Neural cell (in vitro differentiated cells): ENCODE data around the gene ERCC4. TPM values are rescaled to one million over a fixed set of nuclear protein-coding genes. Genes with fewer than 3 reads are reported as not detected.

Experiments
- H2AFZ ChIP-seq: fragments of 200-600, 300-800 bp; sonication (generic), shearing (Covaris generic); 2 replicates; pipeline ENCODE4 v1.6.0; 2014; ENCODE audit warnings: low read depth, mild to moderate bottlenecking, antibody characterized with exemption, low read length, moderate library complexity
- H3F3A ChIP-seq: fragments of 200-600 bp; shearing (Covaris generic); 2 replicates; pipeline ENCODE4 v1.6.1; 2016; ENCODE audit warnings: mild to moderate bottlenecking, moderate library complexity, mixed read lengths, antibody characterized with exemption, low read length; ENCODE audit not compliant: insufficient read depth, poor library complexity, severe bottlenecking
- H3K27ac ChIP-seq: fragments of 200-600, 300-800 bp; sonication (generic), shearing (Covaris generic); 2 replicates; pipeline ENCODE4 v1.5.1; 2014; ENCODE audit warnings: mild to moderate bottlenecking, low read length, moderate library complexity
- H3K27me3 ChIP-seq: fragments of 300-800, 200-600 bp; sonication (generic), shearing (Covaris generic); 2 replicates; pipeline ENCODE4 v1.6.0; 2014; ENCODE audit warnings: mild to moderate bottlenecking, low read depth, low read length, moderate library complexity; ENCODE audit not compliant: insufficient read depth
- H3K36me3 ChIP-seq: fragments of 300-800, 200-600 bp; sonication (generic), shearing (Covaris generic); 2 replicates; pipeline ENCODE4 v1.5.1; 2014; ENCODE audit warnings: mild to moderate bottlenecking, antibody characterized with exemption, low read length, moderate library complexity; ENCODE audit not compliant: insufficient read depth
- H3K4me2 ChIP-seq: fragments of 300-800, 200-600 bp; sonication (generic), shearing (Covaris generic); 2 replicates; pipeline ENCODE4 v1.6.0; 2014; ENCODE audit warnings: mild to moderate bottlenecking, low read length
- H3K4me3 ChIP-seq: fragments of 300-800, 200-600 bp; sonication (generic), shearing (Covaris generic); 2 replicates; pipeline ENCODE4 v1.5.1; 2014; ENCODE audit warnings: mild to moderate bottlenecking, low read length, moderate library complexity
- H3K79me2 ChIP-seq: fragments of 200-600 bp; shearing (Covaris generic); replicated peaks from 2 replicates; pipeline ENCODE4 v1.6.0; 2014; ENCODE audit warnings: mild to moderate bottlenecking, low read length, moderate library complexity; ENCODE audit not compliant: insufficient read depth
- H3K9ac ChIP-seq: fragments of 300-800, 200-600 bp; sonication (generic), shearing (Covaris generic); 2 replicates; pipeline ENCODE4 v1.6.1; 2016; ENCODE audit warnings: mild to moderate bottlenecking, low read length, mixed read lengths
- H3K9me2 ChIP-seq: fragments of 200-600 bp; shearing (Covaris generic); 2 replicates; pipeline ENCODE4 v1.6.1; 2016; ENCODE audit warnings: mild to moderate bottlenecking, low read length, mixed read lengths; ENCODE audit not compliant: insufficient read depth
- H3K9me3 ChIP-seq: fragments of 200-600, 300-800 bp; sonication (generic), shearing (Covaris generic); 2 replicates; pipeline ENCODE4 v1.6.1; 2016; ENCODE audit warnings: mild to moderate bottlenecking, mixed run types, low read length, moderate library complexity, mixed read lengths
- H4K20me1 ChIP-seq: fragments of 200-600 bp; shearing (Covaris generic); 2 replicates; pipeline ENCODE4 v1.6.1; 2016; ENCODE audit warnings: mild to moderate bottlenecking, mixed run types; ENCODE audit not compliant: insufficient read depth
- EP300 ChIP-seq: fragments of 450-650 bp; conservative IDR thresholded peaks from 2 replicates; pipeline ENCODE4 v1.6.1; 2014; ENCODE audit warnings: antibody characterized with exemption, mild to moderate bottlenecking, moderate library complexity; ENCODE audit not compliant: poor library complexity, severe bottlenecking
- EZH2 ChIP-seq: fragments of 200-600, 300-800 bp; shearing (Covaris generic), sonication (generic); IDR thresholded peaks from 2 replicates; pipeline ENCODE4 v1.6.1; 2014; ENCODE audit warnings: antibody characterized with exemption, low read length, borderline replicate concordance, mild to moderate bottlenecking; ENCODE audit not compliant: insufficient read depth, poor library complexity, severe bottlenecking
- MXI1 ChIP-seq: fragments of 450-650 bp; conservative IDR thresholded peaks from 2 replicates; pipeline ENCODE4 v1.6.1; 2014; ENCODE audit warnings: antibody characterized with exemption, mild to moderate bottlenecking; ENCODE audit not compliant: poor library complexity, severe bottlenecking
- POLR2AphosphoS5 ChIP-seq: IDR thresholded peaks from 2 replicates; pipeline ENCODE4 v1.6.1; 2012
- RAD21 ChIP-seq: fragments of 450-650 bp; conservative IDR thresholded peaks from 2 replicates; pipeline ENCODE4 v1.6.1; 2014; ENCODE audit warnings: antibody characterized with exemption, mild to moderate bottlenecking, moderate library complexity
- REST ChIP-seq: IDR thresholded peaks from 2 replicates; pipeline ENCODE4 v1.6.1; 2012; ENCODE audit warnings: borderline replicate concordance
- SMC3 ChIP-seq: fragments of 450-650 bp; conservative IDR thresholded peaks from 2 replicates; pipeline ENCODE4 v1.6.1; 2014; ENCODE audit warnings: antibody characterized with exemption, mild to moderate bottlenecking, moderate library complexity; ENCODE audit not compliant: poor library complexity
- TAF1 ChIP-seq: IDR thresholded peaks from 2 replicates; pipeline ENCODE4 v1.6.1; 2012; ENCODE audit warnings: low read depth
- polyA plus RNA-seq: library from polyadenylated mRNA; depleted of rRNA; stranded (reverse); fragments of >200 nt; gene quantifications from 2 replicates; pipeline ENCODE4 v1.2.3, GENCODE V29; 2014
- TF ChIP-seq, protein P1 (sequence below): fragments of 450-650 bp; IDR thresholded peaks from 2 replicates; pipeline ENCODE4 v1.5.1; 2014; ENCODE audit warnings: antibody characterized with exemption, mild to moderate bottlenecking, moderate library complexity; ENCODE audit not compliant: poor library complexity, severe bottlenecking

The ERCC4 gene
- polyA plus RNA-seq, 1 donor from 2014 or later, result 5.8 TPM

DNA sequence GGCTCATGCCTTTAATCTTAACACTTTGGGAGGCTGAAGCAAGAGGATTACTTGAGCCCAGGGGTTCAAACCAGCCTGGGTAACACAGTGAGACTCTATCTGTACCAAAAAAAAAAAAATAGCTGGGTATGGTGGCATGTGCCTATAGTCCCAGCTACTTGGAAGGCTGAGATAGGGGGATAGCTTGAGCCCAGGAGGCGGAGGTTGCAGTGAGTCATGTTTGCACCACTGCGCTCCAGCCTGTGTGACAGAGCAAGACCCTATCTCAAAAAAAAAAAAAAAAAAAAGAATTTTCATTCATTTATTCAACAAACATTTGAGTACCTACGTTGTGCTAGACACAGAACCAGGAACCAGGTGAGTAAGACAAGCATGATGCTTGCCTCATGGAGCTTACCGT is 77.6 kb downstream of the ERCC4 start:
- Histone ChIP-seq H3F3A (no peaks in the 10 kb centered on the region), H3K9ac (no peak overlapping the region), H3K9me2 (no peaks in the 10 kb centered on the region), H3K79me2 (no peaks in the 10 kb centered on the region), H3K36me3 (no peaks in the 10 kb centered on the region), H3K9me3 (no peaks in the 10 kb centered on the region), H3K4me3 (no peak overlapping the region), H4K20me1 (no peaks in the 10 kb centered on the region), H3K4me2 (no peak overlapping the region), H3K27me3 (no peaks in the 10 kb centered on the region), H3K27ac (no peak overlapping the region), H2AFZ (no peak overlapping the region)
- TF ChIP-seq, protein P1, sequence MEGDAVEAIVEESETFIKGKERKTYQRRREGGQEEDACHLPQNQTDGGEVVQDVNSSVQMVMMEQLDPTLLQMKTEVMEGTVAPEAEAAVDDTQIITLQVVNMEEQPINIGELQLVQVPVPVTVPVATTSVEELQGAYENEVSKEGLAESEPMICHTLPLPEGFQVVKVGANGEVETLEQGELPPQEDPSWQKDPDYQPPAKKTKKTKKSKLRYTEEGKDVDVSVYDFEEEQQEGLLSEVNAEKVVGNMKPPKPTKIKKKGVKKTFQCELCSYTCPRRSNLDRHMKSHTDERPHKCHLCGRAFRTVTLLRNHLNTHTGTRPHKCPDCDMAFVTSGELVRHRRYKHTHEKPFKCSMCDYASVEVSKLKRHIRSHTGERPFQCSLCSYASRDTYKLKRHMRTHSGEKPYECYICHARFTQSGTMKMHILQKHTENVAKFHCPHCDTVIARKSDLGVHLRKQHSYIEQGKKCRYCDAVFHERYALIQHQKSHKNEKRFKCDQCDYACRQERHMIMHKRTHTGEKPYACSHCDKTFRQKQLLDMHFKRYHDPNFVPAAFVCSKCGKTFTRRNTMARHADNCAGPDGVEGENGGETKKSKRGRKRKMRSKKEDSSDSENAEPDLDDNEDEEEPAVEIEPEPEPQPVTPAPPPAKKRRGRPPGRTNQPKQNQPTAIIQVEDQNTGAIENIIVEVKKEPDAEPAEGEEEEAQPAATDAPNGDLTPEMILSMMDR, result no peak
- TF ChIP-seq RAD21, result no peak
- TF ChIP-seq MXI1, result no peak
- no peak for TF ChIP-seq EZH2
- TF ChIP-seq SMC3, result no peak
- TF ChIP-seq REST, result no peak
- no peak for TF ChIP-seq POLR2AphosphoS5

DNA sequence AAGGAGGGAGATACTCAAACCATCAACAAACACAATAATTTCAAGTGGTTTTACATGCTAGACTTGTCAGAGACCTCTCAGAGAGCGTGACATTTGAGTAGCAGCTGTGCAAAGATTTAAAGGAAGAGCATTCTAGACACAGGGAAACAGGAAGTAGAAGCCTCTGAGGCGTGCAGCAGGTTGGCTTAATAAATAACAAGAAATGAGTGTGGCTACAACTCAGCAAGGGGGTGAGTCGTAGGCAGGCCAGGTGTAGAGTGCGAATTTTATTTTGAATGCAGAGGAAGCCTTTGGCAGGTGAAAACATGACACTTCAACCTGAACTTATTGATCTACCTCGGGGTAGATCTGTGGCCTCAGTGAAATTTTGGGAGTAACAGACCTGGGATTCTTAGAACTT is 78.0 kb downstream of the ERCC4 start:
- H3K79me2 ChIP-seq, result no peaks in the 10 kb centered on the region
- H3K4me3 ChIP-seq, result no peak overlapping the region
- no peak overlapping the region for H3K4me2 ChIP-seq
- H3K27ac ChIP-seq, result no peak overlapping the region
- H3F3A ChIP-seq, result no peaks in the 10 kb centered on the region
- no peaks in the 10 kb centered on the region for H3K9me3 ChIP-seq
- H3K27me3 ChIP-seq, result no peaks in the 10 kb centered on the region
- no peaks in the 10 kb centered on the region for H4K20me1 ChIP-seq
- TF ChIP-seq EZH2 (no peak), RAD21 (no peak), TAF1 (no peak), EP300 (no peak), POLR2AphosphoS5 (no peak), SMC3 (no peak), MXI1 (no peak), REST (no peak)
- TF ChIP-seq, protein P1, result no peak
- H3K36me3 ChIP-seq, result no peaks in the 10 kb centered on the region
- H3K9ac ChIP-seq, result no peak overlapping the region
- H3K9me2 ChIP-seq, result no peaks in the 10 kb centered on the region
- no peak overlapping the region for H2AFZ ChIP-seq
